K562 (cell line): ENCODE results near the gene ZNF467.

ENCODE experiments used
- ATF3 ChIP-seq, 2 experiments: fragments of 450-650 bp in 1 of 2; sonication (generic) in 1 of 2; formaldehyde crosslinking in 1 of 2; IDR thresholded peaks in 1 of 2; conservative IDR thresholded peaks in 1 of 2; 2 replicates each; pipeline versions ENCODE4 v1.6.1 to v1.8.1; 2016 to 2023; ENCODE audit warnings: mild to moderate bottlenecking in 2 of 2, moderate library complexity in 2 of 2, inconsistent platforms in 1 of 2, missing genetic modification reagents in 1 of 2
- BHLHE40 ChIP-seq: IDR thresholded peaks from 2 replicates; pipeline ENCODE4 v1.6.1; 2011; ENCODE audit warnings: low read length, improper control_type of control experiment
- CBFA2T3 ChIP-seq: fragments of 450-650 bp; IDR thresholded peaks from 2 replicates; pipeline ENCODE4 v1.6.1; 2017
- GTF2F1 ChIP-seq: IDR thresholded peaks from 2 replicates; pipeline ENCODE4 v1.6.1; 2011; ENCODE audit warnings: low read depth, low read length, improper control_type of control experiment
- MEF2D ChIP-seq: conservative IDR thresholded peaks from 2 replicates; pipeline ENCODE4 v1.6.1; 2016; ENCODE audit warnings: low read depth, missing genetic modification characterization, missing compliant biosample characterization
- NR3C1 ChIP-seq: sonication (generic); formaldehyde crosslinking; IDR thresholded peaks from 2 replicates; pipeline ENCODE4 v1.8.1; 2022; ENCODE audit warnings: missing genetic modification reagents
- NRF1 ChIP-seq, 2 experiments: fragments of 450-650 bp; IDR thresholded peaks in 1 of 2; conservative IDR thresholded peaks in 1 of 2; 2 replicates each; pipeline ENCODE4 v1.6.1; 2014; ENCODE audit warnings: mild to moderate bottlenecking in 2 of 2
- PHF8 ChIP-seq: fragments of 200-600 bp; sonication (generic); IDR thresholded peaks from 2 replicates; pipeline ENCODE4 v1.6.1; 2012; ENCODE audit warnings: mixed run types, mild to moderate bottlenecking, inconsistent platforms, low read length, moderate library complexity, borderline replicate concordance
- POLR2A ChIP-seq: fragments of 450-650 bp; conservative IDR thresholded peaks from 2 replicates; pipeline ENCODE4 v1.6.1; 2016
- RCOR1 ChIP-seq, 2 experiments: IDR thresholded peaks; 2 replicates each; pipeline ENCODE4 v1.6.1; 2012; ENCODE audit warnings: low read depth in 2 of 2, low read length in 2 of 2, borderline replicate concordance in 1 of 2, improper control_type of control experiment in 1 of 2
- TF ChIP-seq, protein P1 (sequence below), 3 experiments: fragments of 200-800 bp in 1 of 3; sonication (Bioruptor generic) in 1 of 3; sonication (generic) in 1 of 3; formaldehyde crosslinking in 1 of 3; IDR thresholded peaks; 2 replicates each; pipeline versions ENCODE4 v1.6.1 to v1.8.0; 2016 to 2022; ENCODE audit warnings: mild to moderate bottlenecking in 2 of 3, missing compliant biosample characterization in 2 of 3, missing genetic modification characterization in 2 of 3, missing genetic modification reagents in 1 of 3
- TF ChIP-seq, protein P2 (sequence below): sonication (generic); formaldehyde crosslinking; IDR thresholded peaks from 2 replicates; pipeline ENCODE4 v1.9.0; 2022; ENCODE audit warnings: mild to moderate bottlenecking, missing genetic modification reagents

GRCh38 chr7:149793261-149793660, 19.9 kb upstream of the ZNF467 start:
- TF ChIP-seq GTF2F1: no peak
- TF ChIP-seq NRF1 (conservative IDR thresholded peaks at IDR 0.05 in 1 of 2, IDR thresholded peaks at IDR 0.05 in 1 of 2): no peak
- no peak for TF ChIP-seq BHLHE40
- TF ChIP-seq CBFA2T3: no peak
- no peak for TF ChIP-seq RCOR1 (IDR thresholded peaks at IDR 0.05; ENCODE audit: borderline replicate concordance in 1 of 2, low read depth in 2 of 2, low read length in 2 of 2)
- no peak for TF ChIP-seq NR3C1
- TF ChIP-seq ATF3 (IDR thresholded peaks at IDR 0.05): no peak
- TF ChIP-seq ATF3 (CRISPR knock-in tag; conservative IDR thresholded peaks at IDR 0.05): no peak
- TF ChIP-seq, protein P1, sequence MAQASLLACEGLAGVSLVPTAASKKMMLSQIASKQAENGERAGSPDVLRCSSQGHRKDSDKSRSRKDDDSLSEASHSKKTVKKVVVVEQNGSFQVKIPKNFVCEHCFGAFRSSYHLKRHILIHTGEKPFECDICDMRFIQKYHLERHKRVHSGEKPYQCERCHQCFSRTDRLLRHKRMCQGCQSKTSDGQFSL (CRISPR knock-in tag; IDR thresholded peaks at IDR 0.05): no peak
- TF ChIP-seq, protein P1 (tag; IDR thresholded peaks at IDR 0.05): no peak
- TF ChIP-seq, protein P2, sequence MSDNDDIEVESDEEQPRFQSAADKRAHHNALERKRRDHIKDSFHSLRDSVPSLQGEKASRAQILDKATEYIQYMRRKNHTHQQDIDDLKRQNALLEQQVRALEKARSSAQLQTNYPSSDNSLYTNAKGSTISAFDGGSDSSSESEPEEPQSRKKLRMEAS (CRISPR knock-in tag): no peak
- TF ChIP-seq PHF8: no peak
- TF ChIP-seq POLR2A: no peak
- no peak for TF ChIP-seq MEF2D (tag)
